ENCODE measurements around the gene SYT13.

DNA sequence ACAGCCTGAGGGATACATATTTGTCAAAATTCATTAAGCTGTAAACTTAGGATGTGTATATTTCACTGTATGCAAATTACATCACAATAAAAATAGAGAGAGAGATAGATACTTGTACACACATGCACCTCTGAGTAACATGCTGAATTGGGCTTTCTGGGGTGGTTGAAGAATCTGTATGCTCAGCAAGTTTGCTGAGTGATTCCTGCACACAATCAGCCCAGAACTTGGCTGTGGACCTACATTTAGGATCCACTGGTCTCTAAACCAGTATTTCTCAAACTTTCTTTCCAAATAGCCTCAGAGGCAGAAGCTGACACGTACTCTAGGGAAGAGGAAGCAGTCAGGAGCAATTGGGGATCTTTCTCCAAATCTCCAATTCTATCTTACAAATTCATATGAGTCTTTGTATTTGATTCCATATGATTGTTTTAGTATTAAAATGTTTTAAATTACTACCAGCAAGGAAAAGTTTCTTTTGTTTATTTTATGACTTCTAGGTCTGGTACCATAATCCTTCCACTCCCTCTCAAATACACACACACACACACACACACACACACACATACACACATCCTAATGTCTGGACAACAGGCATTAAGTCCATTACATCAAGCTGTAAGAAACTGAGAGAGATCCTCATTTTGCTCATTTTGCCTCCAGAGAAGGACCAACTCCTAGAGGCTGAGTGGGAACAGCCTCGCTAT is 20.0 kb downstream of the SYT13 start:
- TF ChIP-seq, protein P1, sequence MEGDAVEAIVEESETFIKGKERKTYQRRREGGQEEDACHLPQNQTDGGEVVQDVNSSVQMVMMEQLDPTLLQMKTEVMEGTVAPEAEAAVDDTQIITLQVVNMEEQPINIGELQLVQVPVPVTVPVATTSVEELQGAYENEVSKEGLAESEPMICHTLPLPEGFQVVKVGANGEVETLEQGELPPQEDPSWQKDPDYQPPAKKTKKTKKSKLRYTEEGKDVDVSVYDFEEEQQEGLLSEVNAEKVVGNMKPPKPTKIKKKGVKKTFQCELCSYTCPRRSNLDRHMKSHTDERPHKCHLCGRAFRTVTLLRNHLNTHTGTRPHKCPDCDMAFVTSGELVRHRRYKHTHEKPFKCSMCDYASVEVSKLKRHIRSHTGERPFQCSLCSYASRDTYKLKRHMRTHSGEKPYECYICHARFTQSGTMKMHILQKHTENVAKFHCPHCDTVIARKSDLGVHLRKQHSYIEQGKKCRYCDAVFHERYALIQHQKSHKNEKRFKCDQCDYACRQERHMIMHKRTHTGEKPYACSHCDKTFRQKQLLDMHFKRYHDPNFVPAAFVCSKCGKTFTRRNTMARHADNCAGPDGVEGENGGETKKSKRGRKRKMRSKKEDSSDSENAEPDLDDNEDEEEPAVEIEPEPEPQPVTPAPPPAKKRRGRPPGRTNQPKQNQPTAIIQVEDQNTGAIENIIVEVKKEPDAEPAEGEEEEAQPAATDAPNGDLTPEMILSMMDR (IDR thresholded peaks at IDR 0.05; ENCODE audit: extremely low read depth in 1 of 2, insufficient read depth in 1 of 2, low read depth in 1 of 2, low read length in 2 of 2) = no peak
- TF ChIP-seq POLR2AphosphoS5 (IDR thresholded peaks at IDR 0.05; ENCODE audit: insufficient read depth, low read depth, low read length) (no peak), POLR2A (IDR thresholded peaks at IDR 0.05; ENCODE audit: low read depth, low read length) (no peak), FOS (IDR thresholded peaks at IDR 0.05; ENCODE audit: borderline replicate concordance, insufficient read depth, low read length) (no peak)
